ENCODE results near the gene ATRAID.
"Not testable (repeated sequence)": the region's sequence is repeated elsewhere in the genome, so short reads cannot be mapped to it uniquely, and the experiment has no call there.

Gene ATRAID

GRCh38 chr2:27211943-27212625 is at the start of gene ATRAID, which contains the start of gene SLC5A6:
Gene ATRAID (plus strand): TSS chr2:27212041. CDS start chr2:27212369, 328 bp downstream.
Gene SLC5A6 (minus strand): TSS chr2:27212268. CDS start chr2:27207650, 4,618 bp downstream.
- DNase-seq (ENCODE audit: low read depth in 2 of 2), result peak; percentile 82 to 86

GRCh38 chr2:27162151-27163121 is 49.4 kb upstream of the ATRAID start:
- DNase-seq (ENCODE audit: low read depth in 2 of 2), result no peak

- DNase-seq (ENCODE audit: low read depth in 2 of 2), result no peak
Observed at GRCh38 chr2:27164960-27165763, 46.7 kb upstream of the ATRAID start.

GRCh38 chr2:27170581-27171337 is 41.1 kb upstream of the ATRAID start:
- DNase-seq (ENCODE audit: low read depth in 2 of 2), result no peak

GRCh38 chr2:27171351-27171848 is 40.4 kb upstream of the ATRAID start:
- no peak for DNase-seq (ENCODE audit: low read depth in 2 of 2)

GRCh38 chr2:27174638-27175037 is 37.2 kb upstream of the ATRAID start:
- no peak for DNase-seq (ENCODE audit: low read depth in 2 of 2)

- DNase-seq (ENCODE audit: low read depth in 2 of 2), result no peak
Observed at GRCh38 chr2:27175330-27175729, 36.5 kb upstream of the ATRAID start.

GRCh38 chr2:27175781-27176180 is 36.1 kb upstream of the ATRAID start:
- not testable (repeated sequence) for DNase-seq (ENCODE audit: low read depth in 2 of 2)

GRCh38 chr2:27177441-27178351 is 34.1 kb upstream of the ATRAID start:
- no peak for DNase-seq (ENCODE audit: low read depth in 2 of 2)

- no peak for DNase-seq (ENCODE audit: low read depth in 2 of 2)
Observed at GRCh38 chr2:27178469-27178868, 33.4 kb upstream of the ATRAID start.

- no peak for DNase-seq (ENCODE audit: low read depth in 2 of 2)
Observed at GRCh38 chr2:27179344-27180000, 32.4 kb upstream of the ATRAID start.

- DNase-seq (ENCODE audit: low read depth in 2 of 2), result no peak
Observed at GRCh38 chr2:27182346-27182745, 29.5 kb upstream of the ATRAID start.

- DNase-seq (ENCODE audit: low read depth in 2 of 2), result no peak
Observed at GRCh38 chr2:27184115-27184514, 27.7 kb upstream of the ATRAID start.

- DNase-seq (ENCODE audit: low read depth in 2 of 2), result no peak
Observed at GRCh38 chr2:27185331-27186026, 26.4 kb upstream of the ATRAID start.

GRCh38 chr2:27186613-27187345 is 25.1 kb upstream of the ATRAID start:
- DNase-seq (ENCODE audit: low read depth in 2 of 2), result no peak

- DNase-seq (ENCODE audit: low read depth in 2 of 2), result no peak
Observed at GRCh38 chr2:27189989-27190388, 21.9 kb upstream of the ATRAID start.

- DNase-seq (ENCODE audit: low read depth in 2 of 2), result peak in 1 of 2 donors; percentile 23
Observed at GRCh38 chr2:27191070-27191829, 20.6 kb upstream of the ATRAID start.
